ENCODE measurements around the gene ATP8A2.

The ATP8A2 gene

DNA sequence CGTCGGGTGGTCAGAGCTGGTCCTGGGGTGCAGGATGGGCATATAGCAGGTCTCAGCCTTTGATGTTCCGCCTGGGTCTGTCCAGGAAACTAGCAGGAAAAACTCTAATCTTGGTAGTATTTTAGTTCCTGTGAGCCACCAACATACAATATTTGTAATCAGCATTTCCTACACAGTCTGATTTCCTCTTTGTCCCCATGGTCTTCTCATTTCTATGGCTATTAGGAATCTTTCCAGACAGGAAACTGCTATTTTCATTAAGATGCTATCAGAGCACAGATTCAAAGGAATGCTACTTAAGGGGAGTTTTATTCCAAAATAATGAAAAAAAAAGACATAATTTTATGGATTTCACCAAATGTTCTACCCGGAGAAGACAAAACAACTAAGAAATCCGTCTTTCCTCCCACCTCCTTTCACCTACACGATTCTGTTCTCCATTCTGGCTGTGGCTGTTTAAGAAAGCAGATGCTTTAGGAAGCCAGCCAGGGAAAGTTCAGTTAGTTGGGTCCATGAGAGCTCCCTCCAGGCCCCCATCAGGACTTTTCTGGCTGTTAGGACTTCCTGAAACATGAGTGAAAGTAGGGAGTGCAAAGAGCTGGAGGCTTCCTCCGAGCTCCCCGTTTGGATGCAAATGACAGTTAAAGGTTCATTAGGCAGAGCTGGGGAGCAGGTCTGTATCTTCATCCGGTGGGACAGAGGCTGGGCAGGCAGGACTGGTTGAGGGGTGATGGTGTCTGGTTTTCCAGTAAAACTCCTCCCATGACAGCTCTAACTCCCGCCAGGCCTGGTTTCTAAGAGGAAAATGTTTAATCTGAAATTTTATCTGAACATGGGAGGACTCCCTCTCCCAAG is 643.7 kb downstream of the ATP8A2 start:
- DNase-seq, result peak; percentile 47

DNA sequence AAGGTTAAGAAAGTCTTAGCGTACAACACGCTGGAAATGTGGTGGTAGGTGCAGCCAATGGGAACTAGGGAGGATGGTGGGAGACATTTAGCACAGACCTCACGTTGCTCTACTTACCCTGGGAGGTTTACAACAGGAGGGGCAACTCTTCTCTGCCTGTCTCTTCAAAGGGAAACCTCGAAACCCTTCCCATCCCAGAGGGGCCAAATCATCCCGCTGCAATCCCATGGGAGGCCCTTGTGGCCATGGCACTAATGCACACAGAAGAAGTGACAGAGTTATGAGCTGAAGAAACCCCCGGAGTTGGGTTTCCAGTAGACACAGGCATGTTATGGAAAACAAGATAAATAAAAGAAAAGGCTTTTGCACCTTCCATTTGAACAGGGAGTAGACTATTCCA is 644.4 kb downstream of the ATP8A2 start:
- DNase-seq, result no peak

DNA sequence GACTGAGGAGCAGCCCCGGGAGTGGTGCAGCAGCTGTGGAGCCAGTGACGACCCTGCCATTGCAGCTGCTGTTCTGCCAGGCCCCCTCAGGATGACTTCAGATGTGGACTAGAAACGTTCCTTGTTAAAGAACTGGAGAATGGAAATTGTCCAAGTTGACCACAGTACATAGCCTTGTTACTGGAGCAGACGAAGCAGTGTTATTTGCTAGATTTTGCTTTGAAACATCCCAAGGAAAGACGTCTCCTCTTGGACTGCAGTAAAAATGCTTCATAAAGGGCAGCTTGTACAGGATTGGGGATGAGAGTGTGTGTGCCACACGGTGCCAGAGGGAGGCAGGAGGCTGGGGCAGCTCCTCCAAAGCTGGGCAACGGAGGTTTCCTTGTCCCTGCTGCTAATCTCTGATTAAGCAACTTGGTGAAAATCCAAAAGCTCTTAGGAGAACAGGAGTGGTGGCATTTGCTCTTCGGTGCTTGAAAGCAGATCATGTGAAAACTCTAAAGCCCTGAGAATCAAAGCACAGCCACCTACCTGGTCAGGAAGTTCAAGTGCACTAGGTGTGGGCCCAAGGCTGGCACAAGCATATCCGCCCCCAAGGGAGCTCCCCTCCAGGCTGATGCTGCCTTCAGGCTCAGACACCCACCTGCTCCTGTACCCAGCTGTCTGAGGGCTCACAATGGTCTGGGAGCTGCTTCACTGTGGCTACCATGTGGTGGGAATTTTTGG is 645.6 kb downstream of the ATP8A2 start:
- DNase-seq, result no peak

DNA sequence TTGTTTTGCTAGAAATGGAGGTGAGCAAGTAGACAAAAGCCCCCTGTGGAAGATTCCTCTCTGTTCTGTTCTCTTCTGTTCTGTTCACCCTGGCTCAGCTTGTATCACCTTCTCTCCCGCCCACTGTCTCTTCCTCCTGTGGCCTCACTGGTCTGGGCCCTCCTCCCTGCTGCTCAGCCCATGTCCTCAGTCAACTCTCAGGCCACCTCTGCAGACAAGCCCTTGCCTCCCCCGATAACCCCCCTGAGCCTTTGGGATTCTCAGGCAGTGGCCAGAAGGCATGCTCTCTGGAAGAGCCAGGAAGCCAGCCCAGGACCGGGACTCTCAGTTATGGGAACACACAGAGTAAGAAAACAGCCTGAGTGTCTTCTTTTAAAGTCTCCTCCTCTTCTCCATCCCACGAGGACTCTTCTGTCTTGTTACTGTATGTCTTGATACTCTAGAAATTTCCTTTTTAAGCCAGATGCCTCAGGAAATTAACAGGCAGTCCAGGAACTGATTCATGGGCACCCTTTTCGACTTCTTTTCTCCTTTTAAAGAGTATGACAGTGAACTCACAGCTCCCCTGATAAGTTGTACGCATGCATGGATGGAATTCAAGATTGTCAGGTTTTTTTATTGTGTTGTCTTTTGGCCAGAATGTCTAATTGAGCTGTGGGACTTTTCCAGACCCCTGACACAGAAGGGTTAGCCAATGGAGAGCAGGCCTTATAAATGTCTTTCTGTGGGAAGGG is 646.3 kb downstream of the ATP8A2 start:
- DNase-seq, result no peak

DNA sequence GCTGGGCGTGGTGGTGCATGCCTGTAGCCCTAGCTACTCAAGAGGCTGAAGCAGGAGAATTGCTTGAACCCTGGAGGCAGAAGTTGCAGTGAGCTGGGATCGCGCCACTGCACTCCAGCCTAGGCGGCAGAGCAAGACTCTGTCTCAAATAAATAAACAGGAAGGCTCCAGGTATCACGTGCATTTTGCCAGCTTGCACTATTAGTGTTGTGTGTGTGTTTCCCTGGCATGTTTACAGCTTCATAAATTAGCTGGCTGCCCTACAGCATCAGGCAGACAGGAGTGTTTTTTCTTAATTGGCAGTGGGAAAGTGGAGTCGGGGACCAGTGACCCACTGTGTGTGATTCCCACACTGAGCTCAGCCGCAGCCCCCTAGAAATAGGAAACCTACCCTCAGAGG is 647.5 kb downstream of the ATP8A2 start:
- peak; percentile 65 for DNase-seq

DNA sequence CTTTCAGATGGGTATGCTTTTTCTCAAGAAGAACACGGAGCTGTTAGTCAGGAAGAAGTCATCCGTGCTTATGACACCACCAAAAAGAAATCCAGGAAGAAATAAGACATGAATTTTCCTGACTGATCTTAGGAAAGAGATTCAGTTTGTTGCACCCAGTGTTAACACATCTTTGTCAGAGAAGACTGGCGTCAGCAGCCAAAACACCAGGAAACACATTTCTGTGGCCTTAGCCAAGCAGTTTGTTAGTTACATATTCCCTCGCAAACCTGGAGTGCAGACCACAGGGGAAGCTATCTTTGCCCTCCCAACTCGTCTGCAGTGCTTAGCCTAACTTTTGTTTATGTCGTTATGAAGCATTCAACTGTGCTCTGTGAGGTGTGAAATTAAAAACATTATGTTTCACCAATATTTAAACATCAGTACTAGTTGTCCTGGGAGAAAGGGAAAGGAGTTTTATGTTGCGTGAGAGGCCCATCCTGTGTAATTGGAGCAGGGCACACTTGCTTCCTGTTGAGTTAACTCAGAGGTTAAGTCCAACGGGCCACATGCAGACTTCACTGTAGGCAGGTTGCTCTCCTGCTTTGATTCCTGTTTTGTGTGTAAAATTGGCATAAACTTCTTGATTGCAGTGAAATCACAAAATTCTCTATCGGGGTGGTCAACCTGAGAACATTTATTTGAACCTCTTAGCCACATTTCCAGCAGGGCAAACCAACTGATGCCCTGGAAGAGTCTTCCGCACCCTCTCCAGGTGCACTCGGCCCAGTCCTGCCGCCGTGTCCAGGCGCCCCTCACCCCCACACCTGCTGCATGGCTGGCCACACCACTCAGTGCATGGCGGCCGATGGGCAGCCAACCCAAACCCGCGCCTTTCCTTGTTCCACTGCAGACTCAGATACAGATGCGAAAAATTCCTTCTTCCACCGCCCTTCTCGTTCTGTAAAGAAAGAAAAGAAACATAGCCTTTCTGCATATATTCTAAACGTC is 648.4 kb downstream of the ATP8A2 start:
- DNase-seq, result peak; percentile 66

GRCh38 chr13:26020891-26021290 is 649.1 kb downstream of the ATP8A2 start:
- DNase-seq, result no peak

- no peak for DNase-seq
Observed at GRCh38 chr13:26021516-26021915, 649.7 kb downstream of the ATP8A2 start.

DNA sequence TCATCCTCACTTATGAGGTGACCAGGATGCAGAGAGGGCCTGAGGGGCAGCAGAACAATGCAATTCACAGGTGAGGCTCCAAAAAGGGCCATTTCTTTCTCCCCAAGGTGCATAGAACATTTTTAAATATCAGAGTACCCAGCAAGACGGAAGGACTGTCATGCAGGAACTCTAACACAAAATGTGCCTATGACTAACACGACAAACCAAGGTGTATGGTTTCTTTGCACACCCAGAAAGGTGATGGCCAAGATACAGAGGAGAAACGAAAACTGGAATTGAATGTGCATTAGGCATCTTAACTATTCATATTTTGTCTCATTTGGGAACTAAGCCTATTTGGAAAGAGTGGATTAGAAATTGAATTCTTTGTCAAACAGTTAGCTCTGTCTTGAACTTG is 650.2 kb downstream of the ATP8A2 start:
- DNase-seq, result no peak

- DNase-seq, result peak; percentile 71
Observed at GRCh38 chr13:26022538-26023292, 650.9 kb downstream of the ATP8A2 start.

GRCh38 chr13:26024558-26024957 is 652.8 kb downstream of the ATP8A2 start:
- DNase-seq, result peak; percentile 54

GRCh38 chr13:26025196-26025595 is 653.4 kb downstream of the ATP8A2 start:
- DNase-seq, result no peak

DNA sequence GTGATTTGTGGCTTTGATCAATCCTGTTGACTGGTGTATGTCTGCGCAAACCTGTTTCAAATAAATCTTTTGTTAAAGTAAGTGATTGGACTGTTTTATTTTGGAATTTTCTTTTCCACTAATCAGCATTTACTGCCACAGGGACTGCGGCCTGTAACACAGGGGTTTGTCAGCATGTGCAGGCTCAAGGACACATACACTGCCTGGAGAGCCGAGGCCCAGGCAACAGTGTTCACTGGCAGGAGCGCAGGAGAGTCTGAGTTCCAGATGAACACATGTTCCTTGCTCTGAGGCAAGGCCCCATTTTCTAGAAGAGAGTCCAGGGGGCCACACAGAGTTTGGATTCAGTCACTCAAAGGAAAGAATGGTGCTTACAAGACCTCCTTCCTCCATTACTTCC is 654.0 kb downstream of the ATP8A2 start:
- no peak for DNase-seq

GRCh38 chr13:26026211-26026610 is 654.4 kb downstream of the ATP8A2 start:
- DNase-seq, result no peak

GRCh38 chr13:26029581-26030136 is 657.9 kb downstream of the ATP8A2 start:
- no peak for DNase-seq

DNA sequence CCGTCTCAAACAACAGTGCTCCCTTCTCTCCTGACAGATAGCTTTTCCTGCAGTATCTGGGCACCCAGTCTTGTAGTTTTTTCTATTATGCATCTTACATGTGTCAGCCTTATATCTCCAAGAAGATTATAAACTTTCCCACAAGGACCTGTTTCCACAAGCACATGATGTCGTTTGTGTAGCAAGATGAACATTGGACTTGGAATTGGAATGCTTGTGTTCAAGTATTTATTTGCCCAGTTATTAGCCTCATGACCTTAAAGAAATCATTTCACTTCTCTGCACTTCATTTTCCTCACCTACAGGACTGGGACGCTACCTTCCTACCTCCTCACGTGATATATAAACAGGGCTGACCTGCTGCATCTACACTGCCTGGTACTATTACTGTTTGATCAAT is 658.6 kb downstream of the ATP8A2 start:
- DNase-seq, result no peak

GRCh38 chr13:26034018-26034417 is 662.2 kb downstream of the ATP8A2 start:
- no peak for DNase-seq

GRCh38 chr13:26036383-26036782 is 664.6 kb downstream of the ATP8A2 start:
- DNase-seq, result no peak

DNA sequence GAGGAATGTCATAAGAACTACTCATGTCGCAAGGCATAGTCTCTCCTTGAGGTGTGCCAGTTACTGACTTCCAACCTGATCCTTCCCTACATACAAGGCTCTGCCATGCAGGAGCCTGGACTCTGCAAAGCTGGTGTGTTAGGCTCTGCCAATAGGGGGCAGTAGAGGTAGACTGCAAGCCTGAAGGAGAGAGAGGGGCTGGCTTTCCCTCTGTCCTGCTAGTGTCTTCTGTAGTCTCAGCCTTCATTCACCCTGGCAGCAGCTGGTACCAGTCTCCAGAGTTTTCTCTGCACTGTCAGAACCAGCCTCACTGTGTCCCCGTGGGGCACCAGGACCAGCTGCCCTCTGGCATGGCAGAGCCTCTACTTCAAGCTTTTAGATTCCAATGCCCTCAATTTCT is 665.5 kb downstream of the ATP8A2 start:
- no peak for DNase-seq

DNA sequence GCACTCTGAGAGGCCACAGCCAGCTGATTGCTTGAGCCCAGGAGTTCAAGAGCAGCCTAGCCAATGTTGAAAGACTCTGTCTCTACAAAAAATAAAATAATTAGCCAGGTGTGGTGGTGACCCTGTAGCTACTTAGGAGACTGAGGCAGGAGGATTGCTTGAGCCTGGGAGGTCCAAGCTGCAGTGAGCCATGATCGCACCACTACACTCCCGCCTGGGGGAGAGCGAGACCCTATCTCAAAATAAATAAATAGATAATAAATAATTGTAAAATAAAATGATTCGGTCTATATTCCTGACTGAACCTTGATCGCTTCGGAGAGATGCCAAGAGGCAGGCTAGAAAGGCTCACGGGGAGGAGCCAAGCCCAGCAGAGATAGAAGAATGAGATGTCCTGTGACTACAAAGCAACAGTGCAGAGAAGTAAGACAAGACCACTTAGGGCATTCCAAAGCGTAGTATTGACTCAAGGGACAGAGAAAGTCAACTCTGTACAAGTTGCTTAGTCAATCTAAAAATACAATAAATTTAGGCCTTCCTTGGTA is 667.2 kb downstream of the ATP8A2 start:
- DNase-seq, result no peak
